H9 (cell line): ENCODE data around the gene PLA2G15. TPM values are rescaled to one million over a fixed set of nuclear protein-coding genes. Genes with fewer than 3 reads are reported as not detected.
"Not testable (repeated sequence)": the region's sequence is repeated elsewhere in the genome, so short reads cannot be mapped to it uniquely, and the experiment has no call there.

Experiments
- DNase-seq: peaks from one replicate; pipeline ENCODE4 v3.0.0-alpha.2; 2017
- H2AFZ ChIP-seq: one replicate; pipeline ENCODE4 v1.6.1; 2013; ENCODE audit warnings: mild to moderate bottlenecking, low read length, control low read depth, moderate library complexity
- H2AK5ac ChIP-seq: 2 replicates; pipeline ENCODE4 v1.6.1; 2013; ENCODE audit warnings: low read length, control low read depth, mixed read lengths; ENCODE audit not compliant: insufficient read length
- H2BK120ac ChIP-seq: one replicate; pipeline ENCODE4 v1.6.1; 2013; ENCODE audit warnings: low read depth, mild to moderate bottlenecking, low read length, control low read depth, inconsistent platforms; ENCODE audit not compliant: poor library complexity, severe bottlenecking
- H2BK12ac ChIP-seq: 2 replicates; pipeline ENCODE4 v1.6.1; 2013; ENCODE audit warnings: low read length, control low read depth, mixed read lengths, low read depth; ENCODE audit not compliant: insufficient read length
- H2BK15ac ChIP-seq: 2 replicates; pipeline ENCODE4 v1.6.1; 2013; ENCODE audit warnings: low read depth, low read length, control low read depth
- H2BK20ac ChIP-seq: one replicate; pipeline ENCODE4 v1.6.1; 2013; ENCODE audit warnings: low read depth, mild to moderate bottlenecking, low read length, control low read depth, inconsistent platforms; ENCODE audit not compliant: poor library complexity, severe bottlenecking
- H2BK5ac ChIP-seq: 2 replicates; pipeline ENCODE4 v1.6.1; 2013; ENCODE audit warnings: low read length, control low read depth, mixed read lengths; ENCODE audit not compliant: insufficient read length
- H3K14ac ChIP-seq: 2 replicates; pipeline ENCODE4 v1.6.1; 2013; ENCODE audit warnings: low read length, control low read depth; ENCODE audit not compliant: insufficient read depth
- H3K18ac ChIP-seq: 2 replicates; pipeline ENCODE4 v1.6.1; 2013; ENCODE audit warnings: low read depth, mild to moderate bottlenecking, mixed read lengths, low read length, control low read depth; ENCODE audit not compliant: insufficient read length
- H3K23ac ChIP-seq: 2 replicates; pipeline ENCODE4 v1.6.1; 2013; ENCODE audit warnings: low read length, control low read depth, mixed read lengths, low read depth; ENCODE audit not compliant: insufficient read length
- H3K23me2 ChIP-seq: 2 replicates; pipeline ENCODE4 v1.6.1; 2013; ENCODE audit warnings: low read depth, mild to moderate bottlenecking, mixed read lengths, low read length, control low read depth; ENCODE audit not compliant: insufficient read length, poor library complexity, severe bottlenecking
- H3K27ac ChIP-seq: 2 replicates; pipeline ENCODE4 v1.5.1; 2013; ENCODE audit warnings: low read length, control low read depth, mixed read lengths, low read depth; ENCODE audit not compliant: insufficient read length
- H3K27me3 ChIP-seq: 2 replicates; pipeline ENCODE4 v1.6.1; 2013; ENCODE audit warnings: low read length, control low read depth, inconsistent platforms; ENCODE audit not compliant: insufficient read depth
- H3K4ac ChIP-seq: 2 replicates; pipeline ENCODE4 v1.6.1; 2013; ENCODE audit warnings: low read depth, mild to moderate bottlenecking, control low read depth, inconsistent platforms, low read length, moderate library complexity
- H3K4me1 ChIP-seq: 2 replicates; pipeline ENCODE4 v1.6.1; 2013; ENCODE audit warnings: low read length, control low read depth, inconsistent platforms; ENCODE audit not compliant: insufficient read depth
- H3K4me2 ChIP-seq: 2 replicates; pipeline ENCODE4 v1.6.1; 2013; ENCODE audit warnings: low read length, control low read depth, mixed read lengths; ENCODE audit not compliant: insufficient read length, insufficient read depth
- H3K56ac ChIP-seq: 2 replicates; pipeline ENCODE4 v1.6.1; 2013; ENCODE audit warnings: low read depth, mild to moderate bottlenecking, mixed read lengths, low read length, control low read depth; ENCODE audit not compliant: insufficient read length
- H3K79me1 ChIP-seq: 2 replicates; pipeline ENCODE4 v1.6.1; 2013; ENCODE audit warnings: low read depth, mild to moderate bottlenecking, moderate library complexity, low read length, control low read depth, inconsistent platforms; ENCODE audit not compliant: insufficient read depth, poor library complexity, severe bottlenecking
- H3K79me2 ChIP-seq: 2 replicates; pipeline ENCODE4 v1.6.1; 2013; ENCODE audit warnings: low read length, control low read depth, inconsistent platforms; ENCODE audit not compliant: insufficient read depth
- H3K9ac ChIP-seq: 2 replicates; pipeline ENCODE4 v1.6.1; 2013; ENCODE audit warnings: low read length, control low read depth, mixed read lengths; ENCODE audit not compliant: insufficient read length; ENCODE audit errors: extremely low read depth
- H3K9me3 ChIP-seq: one replicate; pipeline ENCODE4 v1.6.1; 2013; ENCODE audit warnings: low read depth, low read length, inconsistent platforms; ENCODE audit not compliant: control insufficient read depth
- H3T11ph ChIP-seq: one replicate; pipeline ENCODE4 v1.6.1; 2013; ENCODE audit warnings: mild to moderate bottlenecking, low read length, control low read depth, inconsistent platforms
- H4K20me1 ChIP-seq: one replicate; pipeline ENCODE4 v1.6.1; 2013; ENCODE audit not compliant: control insufficient read depth, insufficient read length, insufficient read depth
- H4K5ac ChIP-seq: 2 replicates; pipeline ENCODE4 v1.6.1; 2013; ENCODE audit warnings: low read depth, mild to moderate bottlenecking, mixed read lengths, low read length, control low read depth; ENCODE audit not compliant: insufficient read length
- H4K8ac ChIP-seq: replicated peaks from 2 replicates; pipeline ENCODE4 v1.6.1; 2013; ENCODE audit warnings: low read length, control low read depth, mixed read lengths, low read depth; ENCODE audit not compliant: insufficient read length
- H4K91ac ChIP-seq: 2 replicates; pipeline ENCODE4 v1.6.1; 2013; ENCODE audit warnings: low read depth, mild to moderate bottlenecking, moderate library complexity, mixed read lengths, low read length, control low read depth; ENCODE audit not compliant: insufficient read length
- H3K27ac Mint-ChIP-seq, 3 experiments: 2 replicates in 2 of 3; 3 replicates in 1 of 3; pipeline ENCODE4 v1.8.0; 2020 to 2021; ENCODE audit warnings: mixed read lengths in 3 of 3, mild to moderate bottlenecking in 1 of 3, moderate library complexity in 1 of 3
- H3K27me3 Mint-ChIP-seq: 2 replicates; pipeline ENCODE4 v1.8.0; 2021; ENCODE audit warnings: low read depth, mild to moderate bottlenecking, moderate library complexity, mixed read lengths
- H3K36me3 Mint-ChIP-seq, 3 experiments: 2 replicates in 2 of 3; 3 replicates in 1 of 3; pipeline ENCODE4 v1.8.0; 2020 to 2021; ENCODE audit warnings: low read depth in 3 of 3, mixed read lengths in 3 of 3; ENCODE audit not compliant: insufficient read depth in 1 of 3
- H3K4me1 Mint-ChIP-seq, 2 experiments: 2 replicates each; pipeline ENCODE4 v1.8.0; 2020; ENCODE audit warnings: mixed read lengths in 2 of 2
- H3K4me3 Mint-ChIP-seq, 2 experiments: 2 replicates in 1 of 2; 3 replicates in 1 of 2; pipeline ENCODE4 v1.8.0; 2020 to 2021; ENCODE audit warnings: mild to moderate bottlenecking in 2 of 2, mixed read lengths in 2 of 2, moderate library complexity in 1 of 2
- H3K9me3 Mint-ChIP-seq, 2 experiments: 2 replicates in 1 of 2; 3 replicates in 1 of 2; pipeline ENCODE4 v1.8.0; 2020; ENCODE audit warnings: mild to moderate bottlenecking in 2 of 2, mixed read lengths in 2 of 2, moderate library complexity in 1 of 2
- CTCF ChIP-seq: fragments of 200-600 bp; sonication (generic); conservative IDR thresholded peaks from 3 replicates; pipeline ENCODE4 v1.8.0; 2021; ENCODE audit warnings: antibody characterized with exemption, mild to moderate bottlenecking
- WGBS: extraction: QIAGEN DNeasy Blood & Tissue Kit; methylation state at CpG from one replicate; pipeline ENCODE4 v1.1.7; 2013; ENCODE audit warnings: missing lambda C conversion rate, low lambda C conversion rate, mixed read lengths; ENCODE audit not compliant: insufficient read length; ENCODE audit errors: extremely low coverage; 5-methylcytosine and 5-hydroxymethylcytosine counted together
- total RNA-seq: library from RNA; stranded (reverse); gene quantifications from 2 replicates; pipeline ENCODE4 v1.2.1, GENCODE V29; 2021

The PLA2G15 gene
- total RNA-seq, 1 experiment from 2014 or later: 11.0 TPM

GRCh38 chr16:68288252-68288650 is 43.1 kb downstream of the PLA2G15 start:
- no peaks in the 10 kb centered on the region for H3K27me3 ChIP-seq
- no peak overlapping the region for H2BK15ac ChIP-seq
- no peak overlapping the region for H2AFZ ChIP-seq
- peaks cover 5% of the 10 kb centered on the region for H3K9me3 ChIP-seq
- no peaks in the 10 kb centered on the region for H3K79me1 ChIP-seq
- Mint-ChIP-seq H3K4me3 (no peak overlapping the region), H3K27ac (no peak overlapping the region; a peak in 1 of 7 replicates), H3K9me3 (no peaks in the 10 kb centered on the region), H3K36me3 (peaks cover 19 to 32% (median 23%) of the 10 kb centered on the region in 3 experiments; a peak in 6 of 7 replicates), H3K27me3 (no peaks in the 10 kb centered on the region), H3K4me1 (peaks cover 4 to 10% of the 10 kb centered on the region in 2 experiments; a peak in 3 of 4 replicates)
- H2BK20ac ChIP-seq: no peak overlapping the region
- H3K4me2 ChIP-seq: no peak overlapping the region
- H4K5ac ChIP-seq: no peak overlapping the region
- no peak overlapping the region for H4K8ac ChIP-seq
- peaks cover 2% of the 10 kb centered on the region for H4K20me1 ChIP-seq
- H4K91ac ChIP-seq: no peak overlapping the region
- no peak overlapping the region for H3T11ph ChIP-seq
- no peak overlapping the region for H3K9ac ChIP-seq
- H3K56ac ChIP-seq: no peak overlapping the region
- no peak overlapping the region for H3K27ac ChIP-seq
- no peak overlapping the region for H3K18ac ChIP-seq
- no peak overlapping the region for H2BK12ac ChIP-seq
- no peaks in the 10 kb centered on the region for H3K4me1 ChIP-seq
- H2BK5ac ChIP-seq: no peak overlapping the region
- no peaks in the 10 kb centered on the region for H3K23me2 ChIP-seq
- DNase-seq: no peak
- H2AK5ac ChIP-seq: no peak overlapping the region
- H2BK120ac ChIP-seq: no peak overlapping the region
- no peak overlapping the region for H3K4ac ChIP-seq
- H3K79me2 ChIP-seq: 0 out of 2 replicates have a peak, but pooled peaks cover 2% of the 10 kb centered on the region
- no peak overlapping the region for H3K14ac ChIP-seq
- no peak overlapping the region for H3K23ac ChIP-seq
- no peak for TF ChIP-seq CTCF
- WGBS: no CpG with 5 or more reads among the region's 1 CpG

GRCh38 chr16:68288796-68289195 is 43.6 kb downstream of the PLA2G15 start:
- H4K8ac ChIP-seq, H3T11ph ChIP-seq, H2AFZ ChIP-seq, H3K9me3 Mint-ChIP-seq, H3K9ac ChIP-seq, H3K27me3 Mint-ChIP-seq, H4K20me1 ChIP-seq, H3K4me1 ChIP-seq, H3K27me3 ChIP-seq, H3K4me2 ChIP-seq, H4K91ac ChIP-seq, H3K18ac ChIP-seq, H3K79me1 ChIP-seq, H2BK5ac ChIP-seq, H3K14ac ChIP-seq, DNase-seq, H2AK5ac ChIP-seq, H3K4ac ChIP-seq, H3K23ac ChIP-seq, H3K27ac Mint-ChIP-seq, H3K9me3 ChIP-seq, H2BK20ac ChIP-seq, H4K5ac ChIP-seq, H3K27ac ChIP-seq, H2BK12ac ChIP-seq, H3K4me3 Mint-ChIP-seq, H2BK15ac ChIP-seq, H3K23me2 ChIP-seq, H2BK120ac ChIP-seq, H3K56ac ChIP-seq, H3K79me2 ChIP-seq: not testable (repeated sequence)
- WGBS: no CpG with 5 or more reads among the region's 9 CpGs
- Mint-ChIP-seq H3K36me3 (peaks cover 19 to 36% (median 23%) of the 10 kb centered on the region in 3 experiments; a peak in 6 of 7 replicates), H3K4me1 (peaks cover 4 to 10% of the 10 kb centered on the region in 2 experiments; a peak in 3 of 4 replicates)
